ENCODE results near the gene UTS2B. TPM values are rescaled to one million over a fixed set of nuclear protein-coding genes. Genes with fewer than 3 reads are reported as not detected.

Gene UTS2B
- total RNA-seq, 2 experiments from 2014 or later, result not detected

GRCh38 chr3:191328383-191328961, 1.9 kb downstream of the UTS2B start:
- Mint-ChIP-seq H3K27me3 (peaks cover 9% of the 10 kb centered on the region), H3K27ac (peak overlapping the region; percentile 78), H3K9me3 (no peaks in the 10 kb centered on the region), H3K4me3 (peak overlapping the region; percentile 84), H3K4me1 (ENCODE audit: low read depth) (peaks cover 32% of the 10 kb centered on the region), H3K36me3 (ENCODE audit: low read depth) (no peaks in the 10 kb centered on the region)
- intact Hi-C loops (cut with DNase I, micrococcal nuclease), result no loop called here
- Histone ChIP-seq H3K4me3 (ENCODE audit: low read length) (peak overlapping the region; percentile 68), H3K36me3 (ENCODE audit: insufficient read depth, low read length) (no peaks in the 10 kb centered on the region), H3K9me3 (ENCODE audit: control insufficient read depth in 1 of 2, insufficient read depth in 1 of 2, low read length in 2 of 2) (peaks cover 0 to 10% of the 10 kb centered on the region in 2 experiments), H3K27ac (ENCODE audit: low read depth in 1 of 2, low read length in 2 of 2) (no peak overlapping the region), H3K4me1 (ENCODE audit: insufficient read depth, low read length) (no peaks in the 10 kb centered on the region), H3K27me3 (ENCODE audit: control insufficient read depth in 1 of 2, insufficient read depth in 2 of 2, low read length in 2 of 2) (peaks cover 0 to 5% of the 10 kb centered on the region in 2 experiments)
- DNase-seq, result peak in 1 of 14 experiments; percentile 21
- CTCF ChIA-PET, result no interaction called here
- no peak for ATAC-seq (ENCODE audit: poor library complexity)
- TF ChIP-seq CTCF (IDR thresholded peaks at IDR 0.05), result no peak
- POLR2A ChIA-PET, result interaction anchor here (0.9 to 1.4 kb wide), 3 partner anchors 38 to 50 kb away, joined by 3 to 5 read pairs (median 3); no protein-coding TSS in a partner anchor

- no peaks in the 10 kb centered on the region for H3K9me3 Mint-ChIP-seq
- intact Hi-C loops (cut with DNase I, micrococcal nuclease), result no loop called here
- Histone ChIP-seq H3K27ac (ENCODE audit: low read depth in 1 of 2, low read length in 2 of 2) (no peak overlapping the region), H3K36me3 (ENCODE audit: insufficient read depth, low read length) (no peaks in the 10 kb centered on the region), H3K9me3 (ENCODE audit: control insufficient read depth in 1 of 2, insufficient read depth in 1 of 2, low read length in 2 of 2) (peaks cover 0 to 10% of the 10 kb centered on the region in 2 experiments), H3K4me3 (ENCODE audit: low read length) (no peak overlapping the region), H3K27me3 (ENCODE audit: control insufficient read depth in 1 of 2, insufficient read depth in 2 of 2, low read length in 2 of 2) (peaks cover 0 to 5% of the 10 kb centered on the region in 2 experiments), H3K4me1 (ENCODE audit: insufficient read depth, low read length) (no peaks in the 10 kb centered on the region)
- H3K36me3 Mint-ChIP-seq (ENCODE audit: low read depth), result no peaks in the 10 kb centered on the region
- CTCF ChIA-PET, result no interaction called here
- no peak for DNase-seq
- no peak for TF ChIP-seq CTCF (IDR thresholded peaks at IDR 0.05)
- ATAC-seq (ENCODE audit: poor library complexity), result no peak
- peaks cover 9% of the 10 kb centered on the region for H3K27me3 Mint-ChIP-seq
- POLR2A ChIA-PET, result no interaction called here
- H3K4me1 Mint-ChIP-seq (ENCODE audit: low read depth), result peaks cover 26% of the 10 kb centered on the region
- peak overlapping the region; percentile 36 for H3K4me3 Mint-ChIP-seq
- no peak overlapping the region for H3K27ac Mint-ChIP-seq
Measured at GRCh38 chr3:191327526-191327925, 2.8 kb downstream of the UTS2B start.

GRCh38 chr3:191324936-191325335, 5.4 kb downstream of the UTS2B start:
- H3K4me3 ChIP-seq (ENCODE audit: low read length), result no peak overlapping the region
- H3K27me3 ChIP-seq (ENCODE audit: control insufficient read depth in 1 of 2, insufficient read depth in 2 of 2, low read length in 2 of 2), result peaks cover 0 to 5% of the 10 kb centered on the region in 2 experiments
- intact Hi-C loops (cut with DNase I, micrococcal nuclease), result no loop called here
- ChIA-PET CTCF (no interaction called here), POLR2A (no interaction called here)
- Mint-ChIP-seq H3K9me3 (no peaks in the 10 kb centered on the region), H3K27ac (no peak overlapping the region), H3K36me3 (ENCODE audit: low read depth) (no peaks in the 10 kb centered on the region), H3K27me3 (peaks cover 5% of the 10 kb centered on the region), H3K4me3 (no peak overlapping the region), H3K4me1 (ENCODE audit: low read depth) (peaks cover 11% of the 10 kb centered on the region)
- DNase-seq, result no peak
- TF ChIP-seq CTCF (IDR thresholded peaks at IDR 0.05), result no peak
- ATAC-seq (ENCODE audit: poor library complexity), result no peak
- no peak overlapping the region for H3K27ac ChIP-seq (ENCODE audit: low read depth in 1 of 2, low read length in 2 of 2)
- no peaks in the 10 kb centered on the region for H3K4me1 ChIP-seq (ENCODE audit: insufficient read depth, low read length)
- H3K9me3 ChIP-seq (ENCODE audit: control insufficient read depth in 1 of 2, insufficient read depth in 1 of 2, low read length in 2 of 2), result peaks cover 0 to 9% of the 10 kb centered on the region in 2 experiments
- no peaks in the 10 kb centered on the region for H3K36me3 ChIP-seq (ENCODE audit: insufficient read depth, low read length)

Data from CD4-positive, alpha-beta T cell (primary cell).